ENCODE results near the gene CHD6. TPM values are rescaled to one million over a fixed set of nuclear protein-coding genes. Genes with fewer than 3 reads are reported as not detected.

CHD6 gene
- total RNA-seq, 4 donors from 2014 or later: 18.5 to 49.3 (median 28.7) TPM

- ATAC-seq (ENCODE audit: low FRiP score) (no peak), DNase-seq (ENCODE audit: low spot score) (no peak)
- TF ChIP-seq, protein P1, sequence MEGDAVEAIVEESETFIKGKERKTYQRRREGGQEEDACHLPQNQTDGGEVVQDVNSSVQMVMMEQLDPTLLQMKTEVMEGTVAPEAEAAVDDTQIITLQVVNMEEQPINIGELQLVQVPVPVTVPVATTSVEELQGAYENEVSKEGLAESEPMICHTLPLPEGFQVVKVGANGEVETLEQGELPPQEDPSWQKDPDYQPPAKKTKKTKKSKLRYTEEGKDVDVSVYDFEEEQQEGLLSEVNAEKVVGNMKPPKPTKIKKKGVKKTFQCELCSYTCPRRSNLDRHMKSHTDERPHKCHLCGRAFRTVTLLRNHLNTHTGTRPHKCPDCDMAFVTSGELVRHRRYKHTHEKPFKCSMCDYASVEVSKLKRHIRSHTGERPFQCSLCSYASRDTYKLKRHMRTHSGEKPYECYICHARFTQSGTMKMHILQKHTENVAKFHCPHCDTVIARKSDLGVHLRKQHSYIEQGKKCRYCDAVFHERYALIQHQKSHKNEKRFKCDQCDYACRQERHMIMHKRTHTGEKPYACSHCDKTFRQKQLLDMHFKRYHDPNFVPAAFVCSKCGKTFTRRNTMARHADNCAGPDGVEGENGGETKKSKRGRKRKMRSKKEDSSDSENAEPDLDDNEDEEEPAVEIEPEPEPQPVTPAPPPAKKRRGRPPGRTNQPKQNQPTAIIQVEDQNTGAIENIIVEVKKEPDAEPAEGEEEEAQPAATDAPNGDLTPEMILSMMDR (IDR thresholded peaks at IDR 0.05): no peak
These were observed 248.0 kb downstream of the CHD6 start for GRCh38 chr20:41370176-41370575.

DNA sequence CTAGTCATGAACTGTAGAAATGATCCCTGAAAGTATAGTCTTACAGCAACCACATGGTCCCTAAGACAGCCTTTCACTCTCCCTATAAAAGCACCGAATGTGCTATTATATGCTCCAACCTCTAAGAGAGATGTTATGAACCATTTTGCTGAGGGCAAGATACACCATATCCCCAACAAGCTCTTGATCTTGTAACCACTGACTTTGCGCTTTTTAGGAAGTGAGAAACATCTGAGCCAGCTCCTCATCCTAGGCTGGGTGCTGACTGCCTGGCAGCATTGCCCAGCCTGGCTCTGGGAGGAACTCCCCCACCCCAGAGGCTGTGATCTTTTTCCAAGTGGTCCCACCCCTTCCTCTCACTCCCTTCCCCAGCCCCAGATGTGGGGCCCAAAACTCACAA, 248.5 kb downstream of the CHD6 start:
- ATAC-seq (ENCODE audit: low FRiP score) (no peak), DNase-seq (ENCODE audit: low spot score) (no peak)
- TF ChIP-seq, protein P1 (IDR thresholded peaks at IDR 0.05): no peak

GRCh38 chr20:41367956-41368355, 250.2 kb downstream of the CHD6 start:
- ATAC-seq (ENCODE audit: low FRiP score): no peak
- TF ChIP-seq, protein P1 (IDR thresholded peaks at IDR 0.05): no peak

DNA sequence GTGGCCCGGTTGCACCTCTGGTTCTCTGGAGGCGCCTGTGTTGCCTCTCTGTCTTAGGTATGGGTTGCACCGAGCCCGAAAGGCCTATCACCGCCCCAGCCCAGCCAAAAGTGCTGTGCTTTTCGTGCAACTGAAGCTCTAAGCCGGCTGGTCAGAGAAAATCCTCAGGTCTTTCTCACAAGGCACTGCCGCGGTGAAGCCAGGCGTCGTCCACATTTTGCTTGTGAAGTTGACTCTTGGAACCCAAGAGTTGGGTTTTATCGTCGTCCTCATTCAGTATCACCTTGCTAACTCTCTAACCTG, 250.8 kb downstream of the CHD6 start:
- DNase-seq (ENCODE audit: low spot score): no peak
- TF ChIP-seq, protein P1 (IDR thresholded peaks at IDR 0.05): no peak
- no peak for ATAC-seq (ENCODE audit: low FRiP score)

More at GRCh38 chr20:41367956-41368355, 250.2 kb downstream of the CHD6 start:
- DNase-seq (ENCODE audit: low spot score): no peak

GRCh38 chr20:41366546-41367392, 251.4 kb downstream of the CHD6 start, which contains the start of gene EMILIN3:
Gene EMILIN3, minus strand, starts transcription at chr20:41366818. Its CDS starts 184 bp downstream, at chr20:41366634.
- no peak for ATAC-seq (ENCODE audit: low FRiP score)
- no peak for DNase-seq (ENCODE audit: low spot score)
- TF ChIP-seq, protein P1 (IDR thresholded peaks at IDR 0.05): no peak

DNA sequence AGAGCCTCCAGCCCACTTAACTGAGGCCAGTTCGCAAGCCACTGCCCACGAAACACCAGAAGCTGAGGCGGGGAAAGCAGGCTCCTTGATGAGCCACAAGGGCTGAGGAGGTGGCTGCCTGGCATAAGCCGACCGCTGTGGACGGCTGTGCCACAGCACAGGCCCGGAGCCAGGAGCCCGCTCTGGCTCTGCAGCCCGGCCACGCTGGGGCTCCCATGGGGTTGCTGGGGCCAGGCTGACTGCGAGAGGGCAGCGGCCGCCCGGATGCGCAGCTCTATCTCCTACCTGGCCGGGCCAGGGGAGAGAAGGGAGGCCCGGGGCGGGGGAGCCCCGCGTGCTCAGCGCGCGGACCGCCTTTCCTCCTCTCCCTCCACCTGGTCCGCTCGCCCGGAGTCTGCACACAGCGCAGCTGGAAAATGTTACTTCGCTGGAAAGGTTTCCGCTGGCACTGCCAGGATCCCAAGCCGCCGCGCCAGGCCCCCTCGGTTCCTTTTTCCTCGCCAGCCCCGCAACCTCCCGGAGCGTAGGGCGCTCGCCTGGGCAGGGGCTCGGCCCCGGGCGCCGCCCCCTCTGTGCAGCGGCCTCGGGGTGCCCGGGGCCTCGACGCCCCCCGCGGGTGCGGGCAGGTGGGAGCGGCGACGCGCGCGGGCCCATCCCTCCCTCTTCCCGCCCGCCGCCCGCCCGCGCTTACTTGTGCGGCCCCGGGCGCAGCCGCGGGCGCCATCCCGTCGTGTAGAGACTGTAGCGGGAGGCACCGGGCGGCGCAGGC, 252.2 kb downstream of the CHD6 start:
- DNase-seq (ENCODE audit: low spot score) (no peak), ATAC-seq (ENCODE audit: low FRiP score) (peak; percentile 46)
- TF ChIP-seq, protein P1 (IDR thresholded peaks at IDR 0.05): no peak
